ENCODE data around the gene TET1. TPM values are rescaled to one million over a fixed set of nuclear protein-coding genes. Genes with fewer than 3 reads are reported as not detected.

The TET1 gene
- total RNA-seq, result 0.04 and 0.16 TPM in 2 replicates

GRCh38 chr10:68560186-68560942 lies at the start of gene TET1:
Gene TET1 (plus strand): TSS chr10:68560337. CDS start chr10:68572339, 12,002 bp downstream.

GRCh38 chr10:68720793-68721672 lies 160.9 kb downstream of the TET1 start, which contains the start of gene CCAR1:
Gene CCAR1 (plus strand): TSS chr10:68721239. CDS start chr10:68722505, 1,266 bp downstream.

Other genes with a start within 250 kb of the TET1 start
- gene HNRNPH3, start 228.3 kb upstream of the TET1 start, total RNA-seq, result 16.5 and 20.9 TPM in 2 replicates
- gene PBLD, start 227.4 kb upstream of the TET1 start, total RNA-seq, result 1.4 and 2.2 TPM in 2 replicates
- 7.4 and 8.1 TPM in 2 replicates for gene RUFY2, start 153.1 kb upstream of the TET1 start, total RNA-seq
- gene DNA2, start 88.4 kb upstream of the TET1 start, total RNA-seq, result 6.3 and 12.2 TPM in 2 replicates
- gene SLC25A16, start 32.8 kb upstream of the TET1 start, total RNA-seq, result 7.3 and 9.6 TPM in 2 replicates
- gene CCAR1, start 160.9 kb downstream of the TET1 start, total RNA-seq, result 25.0 and 29.0 TPM in 2 replicates

Data from hair follicular keratinocyte (primary cell).